ENCODE results near the gene MADD.

Gene MADD

GRCh38 chr11:47278769-47279168 is 8.8 kb downstream of the MADD start:
- H3K4me3 ChIP-seq (ENCODE audit: control insufficient read depth, low read depth, low read length) = no peak overlapping the region
- TF ChIP-seq CTCF (conservative IDR thresholded peaks at IDR 0.05; ENCODE audit: control insufficient read depth, insufficient read depth, low read depth, low read length) = no peak
- DNase-seq (ENCODE audit: low read depth) = no peak

GRCh38 chr11:47280099-47280498 is 10.2 kb downstream of the MADD start:
- TF ChIP-seq CTCF (conservative IDR thresholded peaks at IDR 0.05; ENCODE audit: control insufficient read depth, insufficient read depth, low read depth, low read length) = no peak
- H3K4me3 ChIP-seq (ENCODE audit: control insufficient read depth, low read depth, low read length) = no peak overlapping the region
- no peak for DNase-seq (ENCODE audit: low read depth)

- no peak for DNase-seq (ENCODE audit: low read depth)
- no peak for TF ChIP-seq CTCF (conservative IDR thresholded peaks at IDR 0.05; ENCODE audit: control insufficient read depth, insufficient read depth, low read depth, low read length)
- H3K4me3 ChIP-seq (ENCODE audit: control insufficient read depth, low read depth, low read length) = no peak overlapping the region
Measured at GRCh38 chr11:47280860-47281259, 10.9 kb downstream of the MADD start.

GRCh38 chr11:47282462-47282861 is 12.5 kb downstream of the MADD start:
- TF ChIP-seq CTCF (conservative IDR thresholded peaks at IDR 0.05; ENCODE audit: control insufficient read depth, insufficient read depth, low read depth, low read length) = no peak
- no peak for DNase-seq (ENCODE audit: low read depth)
- H3K4me3 ChIP-seq (ENCODE audit: control insufficient read depth, low read depth, low read length) = no peak overlapping the region

- DNase-seq (ENCODE audit: low read depth) = no peak
- no peak for TF ChIP-seq CTCF (conservative IDR thresholded peaks at IDR 0.05; ENCODE audit: control insufficient read depth, insufficient read depth, low read depth, low read length)
- H3K4me3 ChIP-seq (ENCODE audit: control insufficient read depth, low read depth, low read length) = no peak overlapping the region
Measured at GRCh38 chr11:47284151-47284550, 14.2 kb downstream of the MADD start.

GRCh38 chr11:47285969-47286770 is 16.2 kb downstream of the MADD start:
- DNase-seq (ENCODE audit: low read depth) = no peak
- TF ChIP-seq CTCF (conservative IDR thresholded peaks at IDR 0.05; ENCODE audit: control insufficient read depth, insufficient read depth, low read depth, low read length) = no peak
- H3K4me3 ChIP-seq (ENCODE audit: control insufficient read depth, low read depth, low read length) = no peak overlapping the region
